HG03196 (cell line): ENCODE data around the gene COL1A2.

Experiments used
- ATAC-seq: cut with Tn5 transposase; IDR thresholded peaks from one replicate; pipeline ENCODE4 v1.9.1; 2021; ENCODE audit not compliant: unreplicated experiment

The COL1A2 gene

GRCh38 chr7:94409200-94409948 lies 14.7 kb downstream of the COL1A2 start:
- ATAC-seq, result no peak

- no peak for ATAC-seq
These were observed 15.9 kb downstream of the COL1A2 start for GRCh38 chr7:94410413-94411187.

- ATAC-seq, result no peak
These were observed 16.4 kb downstream of the COL1A2 start for GRCh38 chr7:94411188-94411466.

GRCh38 chr7:94412762-94413322 lies 18.1 kb downstream of the COL1A2 start:
- ATAC-seq, result no peak

GRCh38 chr7:94414481-94414880 lies 19.8 kb downstream of the COL1A2 start:
- ATAC-seq, result no peak

GRCh38 chr7:94414980-94415379 lies 20.3 kb downstream of the COL1A2 start:
- ATAC-seq, result no peak

GRCh38 chr7:94417306-94417705 lies 22.6 kb downstream of the COL1A2 start:
- ATAC-seq, result no peak

- ATAC-seq, result no peak
These were observed 23.2 kb downstream of the COL1A2 start for GRCh38 chr7:94417901-94418300.

- no peak for ATAC-seq
These were observed 24.2 kb downstream of the COL1A2 start for GRCh38 chr7:94418851-94419250.

GRCh38 chr7:94420328-94420727 lies 25.6 kb downstream of the COL1A2 start:
- no peak for ATAC-seq

GRCh38 chr7:94421681-94422080 lies 27.0 kb downstream of the COL1A2 start:
- ATAC-seq, result no peak

- ATAC-seq, result no peak
These were observed 27.4 kb downstream of the COL1A2 start for GRCh38 chr7:94422136-94422535.

GRCh38 chr7:94422827-94423460 lies 28.2 kb downstream of the COL1A2 start:
- ATAC-seq, result no peak

- no peak for ATAC-seq
These were observed 29.4 kb downstream of the COL1A2 start for GRCh38 chr7:94423863-94424735.

- no peak for ATAC-seq
These were observed 30.9 kb downstream of the COL1A2 start for GRCh38 chr7:94425546-94425945.

- ATAC-seq, result no peak
These were observed 32.5 kb downstream of the COL1A2 start for GRCh38 chr7:94426980-94427875.

GRCh38 chr7:94429153-94429552 lies 34.5 kb downstream of the COL1A2 start:
- ATAC-seq, result no peak

GRCh38 chr7:94431176-94431575 lies 36.5 kb downstream of the COL1A2 start:
- ATAC-seq, result no peak

GRCh38 chr7:94431619-94432280 lies 37.1 kb downstream of the COL1A2 start:
- ATAC-seq, result no peak
